Calu3 (cell line): ENCODE data around the gene FLVCR2. TPM values are rescaled to one million over a fixed set of nuclear protein-coding genes. Genes with fewer than 3 reads are reported as not detected.
"Not testable (repeated sequence)": the region's sequence is repeated elsewhere in the genome, so short reads cannot be mapped to it uniquely, and the experiment has no call there.

ENCODE experiments used
- BruUV-seq: library from RNA; stranded (reverse); fragments of 400-500 nt; replicated peaks from 2 replicates; lab custom pipeline; 2021; lab: Mats Ljungman, UMichigan
- CTCF ChIA-PET: fragments of 300-600 bp; sonication (Branson Sonifier 250); formaldehyde crosslinking; loops from one replicate; lab custom pipeline; 2022; ENCODE audit warnings: antibody characterized with exemption; lab: Charles Lee
- DNase-seq: peaks from one replicate; pipeline ENCODE4 v3.0.0; 2022
- H3K27ac Mint-ChIP-seq: one replicate; pipeline ENCODE4 v1.8.0; 2022; ENCODE audit warnings: mixed read lengths; ENCODE audit not compliant: unreplicated experiment
- H3K27me3 Mint-ChIP-seq: one replicate; pipeline ENCODE4 v1.8.0; 2022; ENCODE audit warnings: mixed read lengths; ENCODE audit not compliant: unreplicated experiment
- H3K36me3 Mint-ChIP-seq: one replicate; pipeline ENCODE4 v1.8.0; 2022; ENCODE audit warnings: mild to moderate bottlenecking, moderate library complexity, mixed read lengths; ENCODE audit not compliant: insufficient read depth, unreplicated experiment
- H3K4me1 Mint-ChIP-seq: one replicate; pipeline ENCODE4 v1.8.0; 2022; ENCODE audit warnings: mild to moderate bottlenecking, low read depth, mixed read lengths; ENCODE audit not compliant: unreplicated experiment
- H3K4me3 Mint-ChIP-seq: one replicate; pipeline ENCODE4 v1.8.0; 2022; ENCODE audit warnings: mild to moderate bottlenecking, low read depth, moderate library complexity, mixed read lengths; ENCODE audit not compliant: unreplicated experiment
- H3K9me3 Mint-ChIP-seq: one replicate; pipeline ENCODE4 v1.8.0; 2022; ENCODE audit warnings: low read depth, mixed read lengths; ENCODE audit not compliant: unreplicated experiment
- CTCF ChIP-seq: fragments of 200-600 bp; IDR thresholded peaks from one replicate; pipeline ENCODE4 v1.8.0; 2022; ENCODE audit warnings: antibody characterized with exemption; ENCODE audit not compliant: unreplicated experiment
- intact Hi-C: fragments of 100-400 bp; cut with micrococcal nuclease; formaldehyde crosslinking; loops from one replicate; pipeline ENCODE4 v1.10.0; 2022; ENCODE audit not compliant: unreplicated experiment
- total RNA-seq: library from RNA; stranded (reverse); gene quantifications from 2 replicates; pipeline ENCODE4 v1.2.3, GENCODE V29; 2022

FLVCR2 gene
- total RNA-seq, 1 experiment from 2014 or later, result 1.4 TPM

- H3K27me3 Mint-ChIP-seq, result no peaks in the 10 kb centered on the region
- DNase-seq, result peak; percentile 1
- peaks cover 5% of the 10 kb centered on the region for H3K36me3 Mint-ChIP-seq
- no peak overlapping the region for H3K4me3 Mint-ChIP-seq
- no peak for TF ChIP-seq CTCF
- H3K4me1 Mint-ChIP-seq, result peaks cover 36% of the 10 kb centered on the region
- no peaks in the 10 kb centered on the region for H3K9me3 Mint-ChIP-seq
- BruUV-seq, result no TSS peak
- intact Hi-C loops, result no loop called here
- CTCF ChIA-PET, result no interaction called here
- H3K27ac Mint-ChIP-seq, result peak overlapping the region; percentile 76
Observed at GRCh38 chr14:75690010-75690409, 111.6 kb downstream of the FLVCR2 start.

DNA sequence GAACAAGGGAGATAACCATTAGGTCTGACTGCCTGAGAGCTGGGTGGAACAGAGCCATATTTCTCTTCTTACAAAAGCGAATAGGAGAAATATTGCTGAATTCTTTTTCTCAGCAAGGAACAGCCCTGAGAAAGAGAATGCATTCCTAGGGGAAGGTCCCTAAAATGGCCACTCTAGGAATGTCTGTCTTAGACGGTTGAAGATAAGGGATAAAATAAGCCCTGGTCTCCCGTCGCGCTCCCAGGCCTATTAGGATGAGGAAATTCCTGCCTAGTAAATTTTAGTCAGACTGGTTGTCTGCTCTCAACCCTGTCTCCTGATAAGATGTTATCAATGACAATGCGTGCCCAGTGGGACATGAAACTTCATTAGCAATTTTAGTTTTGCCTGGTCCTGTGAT, 116.6 kb downstream of the FLVCR2 start:
- DNase-seq, H3K4me3 Mint-ChIP-seq, CTCF ChIA-PET, BruUV-seq, H3K9me3 Mint-ChIP-seq, H3K27me3 Mint-ChIP-seq, H3K4me1 Mint-ChIP-seq, intact Hi-C loops, H3K27ac Mint-ChIP-seq: not testable (repeated sequence)
- H3K36me3 Mint-ChIP-seq, result peaks cover 15% of the 10 kb centered on the region

- no TSS peak for BruUV-seq
- Mint-ChIP-seq H3K9me3 (no peaks in the 10 kb centered on the region), H3K4me1 (no peaks in the 10 kb centered on the region), H3K27me3 (no peaks in the 10 kb centered on the region), H3K36me3 (peaks cover 10% of the 10 kb centered on the region), H3K4me3 (no peak overlapping the region), H3K27ac (no peak overlapping the region)
- CTCF ChIA-PET, result interaction anchor here (0.6 kb wide), 1 partner anchor 786 kb away, joined by 3 read pairs; no protein-coding TSS in a partner anchor
- intact Hi-C loops, result no loop called here
- DNase-seq, result no peak
- no peak for TF ChIP-seq CTCF
Observed at GRCh38 chr14:75697386-75697785, 119.0 kb downstream of the FLVCR2 start.

Other genes starting within 250 kb of the FLVCR2 start
- 18.8 and 24.1 TPM in 2 replicates for gene JDP2, start 150.6 kb upstream of the FLVCR2 start, total RNA-seq
- 1.4 and 2.2 TPM in 2 replicates for gene BATF, start 56.2 kb upstream of the FLVCR2 start, total RNA-seq
- 30.5 and 30.9 TPM in 2 replicates for gene ERG28, start 82.3 kb downstream of the FLVCR2 start, total RNA-seq
- 46.8 and 47.5 TPM in 2 replicates for gene TTLL5, start 82.6 kb downstream of the FLVCR2 start, total RNA-seq